NB4 (cell line): ENCODE measurements around the gene PRKCE.

Experiments
- POLR2A ChIP-seq: IDR thresholded peaks from 2 replicates; pipeline ENCODE4 v1.6.1; 2011; ENCODE audit warnings: mild to moderate bottlenecking; ENCODE audit not compliant: insufficient read length; ENCODE audit errors: extremely low read depth
- TF ChIP-seq, protein P1 (sequence below): IDR thresholded peaks from one replicate; pipeline ENCODE4 v1.5.1; 2012; ENCODE audit warnings: low read depth, low read length

DNA sequence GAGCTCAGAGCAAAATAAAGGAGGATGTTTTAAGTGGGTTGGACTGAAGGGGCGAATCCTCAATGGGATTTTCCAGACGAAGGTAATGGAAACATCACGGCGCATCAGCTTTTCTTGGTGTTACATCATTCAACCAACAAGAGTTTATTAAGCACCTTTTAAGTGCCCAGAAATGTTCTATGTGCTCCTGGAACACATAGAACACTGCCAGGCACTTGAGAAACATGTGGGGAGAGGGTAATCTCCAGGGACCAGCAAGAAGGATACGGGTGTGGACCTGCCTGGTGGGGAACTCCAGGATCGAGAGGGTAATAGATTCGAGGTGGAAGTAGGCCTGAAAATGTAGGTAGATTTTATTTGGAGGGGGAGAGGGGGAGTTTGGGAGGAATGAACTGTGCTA, 168.6 kb downstream of the PRKCE start:
- TF ChIP-seq, protein P1, sequence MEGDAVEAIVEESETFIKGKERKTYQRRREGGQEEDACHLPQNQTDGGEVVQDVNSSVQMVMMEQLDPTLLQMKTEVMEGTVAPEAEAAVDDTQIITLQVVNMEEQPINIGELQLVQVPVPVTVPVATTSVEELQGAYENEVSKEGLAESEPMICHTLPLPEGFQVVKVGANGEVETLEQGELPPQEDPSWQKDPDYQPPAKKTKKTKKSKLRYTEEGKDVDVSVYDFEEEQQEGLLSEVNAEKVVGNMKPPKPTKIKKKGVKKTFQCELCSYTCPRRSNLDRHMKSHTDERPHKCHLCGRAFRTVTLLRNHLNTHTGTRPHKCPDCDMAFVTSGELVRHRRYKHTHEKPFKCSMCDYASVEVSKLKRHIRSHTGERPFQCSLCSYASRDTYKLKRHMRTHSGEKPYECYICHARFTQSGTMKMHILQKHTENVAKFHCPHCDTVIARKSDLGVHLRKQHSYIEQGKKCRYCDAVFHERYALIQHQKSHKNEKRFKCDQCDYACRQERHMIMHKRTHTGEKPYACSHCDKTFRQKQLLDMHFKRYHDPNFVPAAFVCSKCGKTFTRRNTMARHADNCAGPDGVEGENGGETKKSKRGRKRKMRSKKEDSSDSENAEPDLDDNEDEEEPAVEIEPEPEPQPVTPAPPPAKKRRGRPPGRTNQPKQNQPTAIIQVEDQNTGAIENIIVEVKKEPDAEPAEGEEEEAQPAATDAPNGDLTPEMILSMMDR = no peak
- no peak for TF ChIP-seq POLR2A
